GM21381 (cell line): ENCODE data around the gene STT3A.

Experiments used
- ATAC-seq: cut with Tn5 transposase; IDR thresholded peaks from one replicate; pipeline ENCODE4 v1.9.1; 2021; ENCODE audit warnings: mild to moderate bottlenecking, moderate library complexity; ENCODE audit not compliant: unreplicated experiment

Gene STT3A

DNA sequence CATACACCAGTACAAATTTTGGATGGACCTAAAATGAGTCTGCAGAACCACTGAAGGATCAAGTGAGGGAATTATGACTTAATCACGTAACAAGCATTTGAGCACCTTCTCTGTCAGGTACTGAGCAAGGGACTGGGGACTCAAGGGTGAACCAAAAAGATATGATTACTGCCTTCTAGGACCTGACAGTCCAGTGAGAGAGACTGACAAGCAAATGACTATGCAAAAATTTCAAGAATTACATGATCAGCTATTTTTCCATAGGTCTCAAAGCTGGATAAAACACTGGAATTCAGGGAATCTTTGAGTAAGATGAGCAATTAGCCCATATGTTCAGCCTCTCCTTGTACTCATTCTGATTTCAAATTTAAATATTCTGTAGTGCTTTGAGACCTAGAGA is 5.2 kb upstream of the STT3A start:
- no peak for ATAC-seq

DNA sequence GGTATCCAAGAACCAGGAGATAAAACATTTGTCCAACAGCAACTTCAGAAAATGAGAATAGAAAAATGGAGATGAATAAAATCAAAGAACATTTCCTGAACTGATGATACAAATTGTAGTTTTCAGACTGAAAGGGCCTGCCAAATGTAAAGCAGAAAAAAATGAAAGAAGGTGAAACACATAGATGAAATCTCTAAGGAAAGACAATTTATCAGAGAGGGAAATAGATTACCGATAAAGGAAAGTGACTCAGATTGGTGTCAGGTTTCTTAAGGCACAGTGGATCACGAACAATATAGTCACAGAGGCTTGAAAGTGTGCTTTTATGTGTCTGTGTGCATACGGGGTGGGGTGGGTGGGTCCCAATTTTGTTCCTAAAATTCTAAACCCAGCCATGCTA is 4.1 kb upstream of the STT3A start:
- ATAC-seq: no peak

DNA sequence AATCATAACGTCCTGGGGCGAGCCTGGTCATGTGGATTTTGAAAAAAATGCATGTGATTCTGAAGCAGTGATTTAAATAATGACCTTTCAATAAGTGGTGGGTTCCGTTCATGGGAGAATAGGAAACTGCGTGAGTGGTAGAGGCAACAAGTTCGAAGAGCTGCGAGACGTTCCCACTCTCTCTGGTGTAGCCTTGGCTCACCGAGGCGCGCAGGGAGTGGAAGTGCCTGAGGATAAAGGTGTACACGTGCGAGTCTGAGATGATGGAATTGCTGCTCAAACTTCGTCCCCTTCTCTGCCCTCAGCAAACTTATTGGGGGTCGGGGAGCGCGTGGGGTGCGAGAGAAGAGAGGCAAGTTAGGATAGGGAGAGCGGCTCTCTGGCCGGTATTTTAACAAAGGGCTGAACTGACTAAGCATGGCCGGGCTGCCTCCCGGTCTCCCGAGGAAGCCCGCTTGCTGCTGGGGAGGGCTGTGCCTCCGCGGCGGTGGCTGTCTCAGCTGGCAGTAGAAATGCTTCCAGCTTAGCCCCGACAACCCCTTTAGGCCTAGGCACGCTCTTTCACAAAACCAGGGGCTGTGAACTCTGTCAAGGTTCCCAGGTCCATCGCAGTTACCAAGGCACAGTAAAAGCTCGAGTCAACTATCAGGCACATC is 875 bp upstream of the STT3A start:
- ATAC-seq: peak; percentile 13

DNA sequence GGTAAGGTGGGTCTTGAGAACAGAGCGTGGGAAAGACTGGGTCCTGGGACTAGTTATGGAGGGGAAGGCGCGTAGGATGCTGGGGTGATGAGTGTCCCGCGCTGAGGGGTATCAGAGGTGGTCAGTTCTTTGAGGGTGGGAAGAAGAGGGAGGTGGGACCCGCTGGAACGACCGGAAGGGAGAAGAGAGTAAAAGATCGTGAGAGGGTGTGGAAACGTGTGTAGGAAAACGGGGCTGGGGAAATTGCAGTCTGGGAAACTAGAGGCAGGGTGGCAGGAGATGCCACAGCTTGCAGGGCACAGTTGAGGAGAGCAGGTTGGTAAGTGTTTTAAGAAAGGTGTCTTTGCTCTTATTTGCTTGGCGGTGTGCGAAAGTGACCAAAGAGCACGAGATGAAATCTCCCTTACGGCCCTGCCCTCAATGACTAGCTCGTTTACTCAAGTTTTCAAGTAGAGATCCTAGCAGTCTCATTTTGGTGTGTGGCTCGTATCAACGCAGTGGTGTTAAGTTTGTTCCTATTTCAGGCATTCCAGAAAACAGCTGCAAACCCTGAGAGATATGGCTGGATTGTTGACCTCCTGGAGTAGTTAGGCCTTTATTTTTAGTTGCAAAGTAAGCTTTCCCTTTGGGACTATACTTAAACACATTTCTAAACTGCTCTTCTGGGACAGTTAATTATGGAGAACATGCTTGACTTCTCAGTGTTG is 615 bp downstream of the STT3A start:
- no peak for ATAC-seq

DNA sequence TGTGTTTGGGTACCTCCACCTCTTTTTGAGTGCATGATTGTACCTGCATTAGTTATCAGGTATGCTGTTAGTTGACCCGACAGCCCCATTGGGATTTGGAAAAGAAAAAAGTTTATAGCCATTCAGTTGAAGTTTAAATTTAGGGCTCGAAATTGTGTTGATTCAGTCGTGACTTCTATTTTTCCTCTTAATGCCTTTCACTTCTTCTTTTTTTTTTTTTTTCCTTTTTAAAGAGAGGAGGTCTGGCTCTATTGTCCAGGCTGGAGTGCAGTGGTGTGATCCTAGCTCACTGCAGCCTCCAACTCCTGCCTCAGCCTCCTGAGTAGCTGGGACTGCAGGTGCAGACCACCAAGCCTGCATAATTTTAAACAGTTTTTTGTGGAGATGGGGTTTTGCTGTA is 2.3 kb downstream of the STT3A start:
- no peak for ATAC-seq

DNA sequence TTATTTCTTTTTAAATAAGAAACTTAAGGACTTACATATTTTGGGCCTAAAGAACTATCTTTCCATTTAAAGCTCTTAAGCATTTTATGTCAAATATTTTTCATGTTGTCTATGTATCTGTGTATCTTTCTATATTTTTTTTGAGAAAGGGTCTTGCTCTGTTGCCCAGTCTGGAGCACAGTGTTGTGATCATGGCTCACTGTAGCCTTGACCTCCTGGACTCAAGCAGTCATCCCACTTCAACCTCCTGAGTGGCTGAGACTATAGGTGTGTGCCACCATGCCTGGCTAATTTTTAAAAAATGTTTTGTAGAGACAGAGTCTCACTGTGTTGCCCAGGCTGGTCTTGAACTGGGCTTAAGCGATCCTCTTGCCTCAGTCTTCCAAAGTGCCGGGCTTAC is 8.0 kb downstream of the STT3A start:
- ATAC-seq: no peak

DNA sequence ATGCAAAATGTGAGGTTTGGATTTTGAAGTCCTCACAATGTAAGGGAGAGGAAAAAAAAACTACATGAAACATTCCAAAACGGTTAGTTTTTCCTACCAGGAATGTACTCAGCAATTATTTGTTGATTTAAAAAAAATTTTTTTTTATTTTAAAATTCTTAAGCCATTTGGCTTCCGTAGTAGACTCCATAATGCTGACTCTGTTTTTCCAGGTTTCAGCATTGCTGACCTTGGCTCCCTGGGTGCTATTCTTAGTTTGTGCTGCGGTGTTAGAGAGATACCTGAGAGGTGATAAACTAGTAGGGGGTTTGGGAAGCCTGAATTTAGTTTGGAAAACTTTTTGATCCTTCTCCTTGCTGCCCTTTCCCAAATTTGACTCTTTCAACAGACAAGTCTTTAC is 10.6 kb downstream of the STT3A start:
- ATAC-seq: no peak

DNA sequence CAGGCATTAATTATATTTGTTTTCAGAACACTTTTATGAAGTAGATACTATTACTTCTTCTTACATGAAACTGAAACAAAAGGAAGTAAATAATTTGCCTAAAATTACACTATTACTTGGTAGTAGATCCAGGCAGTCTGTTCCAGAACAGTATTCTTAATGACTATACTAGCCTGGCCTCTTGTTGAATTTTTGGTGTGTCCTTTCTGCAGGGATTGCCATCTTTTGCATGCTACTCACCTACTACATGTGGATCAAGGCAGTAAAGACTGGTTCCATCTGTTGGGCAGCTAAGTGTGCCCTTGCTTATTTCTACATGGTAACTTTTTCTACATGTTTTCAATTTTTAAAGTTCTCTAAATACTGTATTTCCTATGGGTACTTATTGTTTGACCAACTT is 12.8 kb downstream of the STT3A start:
- no peak for ATAC-seq

DNA sequence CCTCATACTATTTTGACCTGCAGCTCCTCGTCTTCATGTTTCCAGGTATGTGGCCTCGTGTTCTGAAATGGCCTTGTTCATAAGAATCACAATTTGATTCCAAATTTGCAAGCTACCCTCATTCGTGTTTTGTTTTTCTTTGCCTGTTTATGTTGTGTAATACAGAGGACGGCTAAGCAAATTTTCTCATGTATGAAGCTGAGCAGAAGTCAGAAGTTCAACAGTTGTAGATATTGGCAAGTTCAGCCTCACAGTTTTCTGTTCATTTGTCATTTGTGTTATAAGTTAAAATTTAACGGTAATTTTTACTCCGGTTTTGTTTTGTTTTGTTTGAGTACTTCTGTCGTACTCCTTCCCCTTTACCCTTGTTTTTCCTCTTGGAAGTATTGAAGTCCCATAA is 16.9 kb downstream of the STT3A start:
- ATAC-seq: no peak

DNA sequence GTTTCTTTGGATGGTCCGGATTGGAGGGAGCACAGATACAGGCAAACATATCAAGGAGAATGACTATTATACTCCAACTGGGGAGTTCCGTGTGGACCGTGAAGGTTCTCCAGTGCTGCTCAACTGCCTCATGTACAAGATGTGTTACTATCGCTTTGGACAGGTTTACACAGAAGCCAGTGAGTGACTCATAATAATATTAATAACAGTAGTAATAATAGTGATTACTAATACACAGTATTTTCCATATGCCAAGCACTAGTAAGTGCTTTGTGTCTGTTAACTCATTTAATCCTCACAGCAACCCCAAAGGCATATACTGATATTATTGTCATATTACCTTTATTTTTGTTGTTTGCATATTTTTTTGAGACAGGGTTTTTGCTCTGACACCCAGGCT is 25.7 kb downstream of the STT3A start:
- no peak for ATAC-seq

DNA sequence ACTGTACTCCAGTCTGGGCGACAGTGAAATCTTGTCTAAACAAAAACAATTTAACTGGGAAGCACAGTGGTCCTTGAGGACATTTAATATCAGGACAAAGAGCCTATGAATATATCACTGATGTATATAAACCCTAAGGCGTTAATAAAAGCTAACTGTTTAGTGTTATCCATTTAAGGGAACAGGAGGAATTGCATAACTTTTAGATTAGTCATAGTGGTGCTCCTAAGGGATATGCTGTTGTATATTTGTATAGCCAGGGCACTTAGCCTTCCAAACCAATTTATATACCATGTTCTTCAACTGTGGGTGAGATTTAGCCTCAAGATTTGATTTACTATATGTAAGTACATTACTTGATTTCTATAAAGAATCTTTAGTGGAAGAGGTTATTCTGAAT is 29.3 kb downstream of the STT3A start:
- ATAC-seq: no peak

DNA sequence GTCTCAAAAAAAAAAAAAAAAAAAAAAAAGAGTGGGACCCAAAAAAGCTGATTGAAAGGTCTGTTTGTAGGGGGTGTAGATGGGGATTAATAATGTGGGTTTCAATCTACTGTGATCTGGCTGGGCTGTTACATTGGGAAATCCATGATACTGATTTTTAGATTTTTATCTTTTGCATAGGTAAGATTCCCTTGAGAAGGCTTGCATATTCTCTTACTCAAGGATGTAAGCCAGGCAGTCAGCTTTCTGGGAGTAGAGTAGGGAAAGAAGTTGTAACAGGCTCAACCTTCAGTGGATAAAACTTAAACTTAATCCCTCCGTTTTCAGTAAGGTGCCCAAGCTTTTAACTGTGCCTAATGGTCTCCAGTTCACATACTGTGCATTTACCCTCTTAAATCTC is 30.4 kb downstream of the STT3A start:
- no peak for ATAC-seq

DNA sequence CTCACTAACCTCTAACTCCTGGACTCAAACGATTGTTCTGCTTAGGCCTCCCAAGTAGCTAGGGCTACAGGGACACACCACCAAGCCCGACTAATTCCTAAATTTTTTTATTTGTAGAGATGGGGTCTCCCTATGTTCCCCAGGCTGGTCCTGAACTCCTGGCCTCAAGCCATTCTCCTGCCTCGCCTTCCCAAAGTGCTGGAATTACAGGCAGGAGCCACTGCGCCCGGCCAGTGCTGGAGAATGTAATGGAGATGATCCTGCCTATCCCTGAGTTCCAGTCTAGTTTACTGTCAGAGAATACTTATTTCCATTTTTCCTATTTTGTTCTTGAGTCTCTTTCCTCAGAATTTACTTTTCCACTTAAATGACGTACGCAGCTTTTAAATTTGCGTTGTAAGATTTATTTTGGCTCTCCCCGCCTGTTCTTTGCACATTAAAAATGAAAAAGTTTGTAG is 32.1 kb downstream of the STT3A start, which contains the start of gene CHEK1:
TSS of gene CHEK1 (plus strand) at position 408 of the 458 bp plus-strand sequence. CDS start 1,606 bp downstream, outside the sequence.
- no peak for ATAC-seq

DNA sequence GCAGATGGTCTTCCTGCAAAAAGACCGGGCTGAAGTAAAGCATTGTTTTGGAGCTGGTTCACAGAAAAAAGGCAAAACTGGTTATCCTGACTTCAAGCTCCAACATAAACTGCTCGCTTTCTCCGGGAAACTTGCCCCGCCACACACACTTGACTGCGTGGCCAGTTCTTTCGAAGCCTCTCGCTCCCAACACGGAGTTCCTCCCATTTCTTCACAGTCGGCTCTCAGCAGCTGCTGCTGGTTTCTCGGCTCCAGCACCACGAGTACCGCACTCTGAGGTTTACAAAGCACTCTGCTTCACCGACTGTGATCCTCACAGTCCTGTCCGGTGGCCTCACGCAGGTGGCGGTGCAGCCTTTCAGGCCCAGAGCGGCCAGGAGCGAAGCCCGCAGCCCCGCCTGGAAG is 32.6 kb downstream of the STT3A start:
- ATAC-seq: no peak

DNA sequence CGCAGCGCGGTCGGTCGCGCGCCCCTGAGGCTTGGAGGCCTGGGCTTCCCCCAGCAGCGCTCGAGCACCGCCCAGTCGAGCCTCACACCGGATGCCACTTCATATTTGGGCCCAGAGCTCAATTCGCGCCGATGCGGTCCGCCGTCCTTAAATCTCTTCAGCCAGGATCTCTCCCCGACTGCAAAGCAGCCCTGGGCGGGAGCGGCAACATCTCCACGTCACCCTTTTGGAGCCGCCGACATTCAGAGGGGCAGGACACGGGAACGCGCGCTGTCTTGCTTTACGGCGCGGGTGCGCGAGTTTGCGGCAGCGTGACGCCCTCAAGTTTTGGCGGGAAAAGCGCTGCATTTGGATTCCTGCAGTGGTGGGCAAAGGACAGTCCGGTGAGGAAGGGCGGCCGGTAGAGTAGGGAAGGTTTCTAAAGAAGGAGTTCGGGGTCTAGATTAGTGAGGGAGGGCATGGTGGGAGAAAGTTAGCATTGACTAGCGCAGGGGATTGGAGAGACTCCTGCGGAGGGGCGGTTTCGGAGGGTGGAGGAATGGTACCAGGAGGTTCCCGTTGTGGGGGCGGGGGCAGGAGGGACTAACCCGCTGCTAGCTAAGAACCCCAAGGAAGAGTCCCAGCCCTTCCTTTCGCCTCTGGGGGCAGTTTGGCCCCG is 33.1 kb downstream of the STT3A start:
- ATAC-seq: peak; percentile 82

DNA sequence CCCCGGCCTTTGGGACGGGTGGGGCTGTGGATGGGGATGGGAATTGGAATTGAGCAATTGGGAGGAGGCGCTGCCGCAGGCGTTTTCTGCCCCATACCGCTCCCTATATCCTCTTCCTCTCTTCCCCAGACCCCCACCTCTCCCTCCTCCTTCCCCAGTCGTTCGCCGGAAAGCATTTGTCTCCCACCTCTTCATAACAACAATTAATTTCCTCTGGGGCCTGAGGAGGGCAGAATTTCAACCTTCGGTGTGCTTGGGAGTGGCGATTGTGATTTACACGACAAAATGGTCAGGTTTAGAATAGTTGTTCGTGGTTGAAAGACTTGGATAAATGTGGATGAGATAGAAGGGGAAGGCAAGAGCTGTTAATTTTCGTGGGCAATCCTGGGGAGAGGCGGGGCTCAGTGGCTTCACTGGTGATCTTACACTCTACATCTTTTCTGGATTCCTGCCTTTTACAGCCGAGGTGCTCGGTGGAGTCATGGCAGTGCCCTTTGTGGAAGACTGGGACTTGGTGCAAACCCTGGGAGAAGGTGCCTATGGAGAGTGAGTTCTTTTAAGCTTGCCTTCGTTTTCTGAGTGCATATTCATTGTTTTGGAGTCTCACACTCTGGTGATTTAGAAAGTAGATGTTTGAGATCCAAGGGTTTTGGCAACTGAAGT is 33.8 kb downstream of the STT3A start:
- peak; percentile 29 for ATAC-seq

DNA sequence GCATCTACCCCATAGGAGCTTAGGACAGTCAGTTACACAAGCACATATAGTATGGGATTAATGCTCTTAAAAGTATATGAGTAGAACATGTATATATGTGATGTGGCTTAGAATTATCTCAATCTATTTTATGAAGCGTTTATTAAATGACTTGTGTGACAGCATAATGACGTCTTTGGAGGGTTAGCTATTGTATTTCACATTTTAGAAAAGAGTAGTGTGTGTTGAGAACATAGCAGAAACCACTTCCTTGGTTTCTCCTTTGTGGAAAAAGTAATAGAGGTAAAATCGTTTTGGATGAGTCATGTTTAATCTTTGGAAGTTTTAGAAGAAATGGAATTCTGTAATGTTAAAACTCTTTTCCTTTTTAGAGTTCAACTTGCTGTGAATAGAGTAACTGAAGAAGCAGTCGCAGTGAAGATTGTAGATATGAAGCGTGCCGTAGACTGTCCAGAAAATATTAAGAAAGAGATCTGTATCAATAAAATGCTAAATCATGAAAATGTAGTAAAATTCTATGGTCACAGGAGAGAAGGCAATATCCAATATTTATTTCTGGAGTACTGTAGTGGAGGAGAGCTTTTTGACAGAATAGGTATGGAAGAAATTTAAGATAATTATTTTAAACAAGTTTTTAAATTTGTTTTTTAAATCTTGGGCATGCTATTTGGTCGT is 34.7 kb downstream of the STT3A start:
- no peak for ATAC-seq

DNA sequence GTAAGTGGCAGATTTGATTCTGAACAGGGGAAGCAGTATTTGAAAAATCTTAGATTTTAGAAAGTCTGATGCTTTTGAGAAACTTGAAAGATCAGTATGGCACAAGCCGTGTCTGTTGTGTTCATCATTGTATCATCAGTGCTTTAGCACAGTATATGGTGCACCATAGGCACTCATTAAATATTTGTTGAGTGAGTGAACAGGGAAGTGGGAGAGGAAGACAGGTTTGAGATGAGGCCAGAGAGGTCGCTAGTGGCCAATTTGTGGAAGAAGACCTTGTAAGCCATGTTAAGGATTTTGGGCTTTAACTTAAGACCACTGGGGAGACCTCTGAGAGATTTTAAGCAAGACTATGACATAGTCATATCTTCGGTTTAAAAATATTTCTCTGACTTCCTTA is 45.2 kb downstream of the STT3A start:
- ATAC-seq: no peak

DNA sequence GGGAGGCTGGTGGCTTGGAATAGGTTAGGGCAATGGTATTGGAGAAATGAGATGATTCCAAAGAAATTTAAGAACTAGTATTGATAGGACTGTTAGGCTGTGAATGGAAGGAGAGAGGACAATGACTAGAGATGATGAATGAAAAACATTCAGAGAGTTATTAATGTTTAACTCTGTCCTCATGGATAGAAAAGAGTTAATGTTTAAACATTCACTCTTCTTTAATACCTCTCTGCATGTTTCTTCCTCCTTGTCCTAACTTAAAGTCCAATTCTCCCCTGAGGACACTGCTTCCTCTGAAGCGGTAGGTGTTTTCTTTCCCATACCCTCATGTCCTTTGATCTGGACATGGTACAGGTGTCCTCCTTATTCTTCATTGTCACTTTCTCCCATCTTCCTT is 45.7 kb downstream of the STT3A start:
- no peak for ATAC-seq

DNA sequence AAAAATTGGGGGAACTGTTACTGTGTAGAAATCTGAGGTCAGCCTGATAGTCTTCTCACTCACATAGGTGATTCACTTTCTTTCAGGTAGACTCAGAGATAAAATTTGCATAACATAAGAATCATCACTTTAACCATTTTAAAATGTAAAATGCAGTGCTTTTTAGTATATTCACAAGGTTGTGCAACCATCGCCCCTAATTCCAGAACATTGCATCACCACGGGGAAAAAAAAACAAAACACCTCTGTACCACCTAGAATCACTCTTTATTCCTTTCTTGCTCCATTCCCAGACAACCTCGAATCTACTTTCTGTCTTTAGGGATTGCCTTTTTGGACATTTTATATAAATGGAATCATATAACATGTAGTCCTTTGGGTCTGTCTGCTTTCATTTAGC is 53.2 kb downstream of the STT3A start:
- no peak for ATAC-seq
